ENCODE data around the gene SCOC.

The SCOC gene

DNA sequence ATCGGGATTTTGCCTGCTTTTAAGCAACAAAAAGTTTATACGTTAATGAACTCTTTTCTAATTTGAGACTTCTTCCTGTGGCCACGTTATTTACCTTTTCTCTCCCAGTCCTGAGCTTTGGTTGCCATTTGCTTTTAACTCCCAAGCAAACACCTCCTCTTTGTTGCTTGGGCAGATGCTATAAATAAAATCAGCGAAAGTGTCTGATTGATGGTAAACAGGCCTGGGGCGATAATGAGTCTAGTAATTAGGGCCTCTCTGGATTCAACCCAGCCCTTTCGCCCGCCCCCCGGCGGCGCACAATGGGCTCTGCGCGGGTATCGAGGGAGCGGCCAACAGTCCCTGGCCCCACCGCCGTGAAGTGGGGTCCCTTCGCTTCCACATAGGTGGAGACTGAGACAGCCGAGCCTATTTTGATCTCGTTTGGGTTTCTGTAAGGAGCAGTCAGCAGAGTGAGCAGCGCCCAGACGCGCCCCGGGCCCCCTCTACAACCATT is 53.2 kb downstream of the SCOC start:
- peak; percentile 6 for DNase-seq (ENCODE audit: low read depth, low spot score)
- Histone ChIP-seq H3K27me3 (ENCODE audit: insufficient read depth, insufficient read length) (no peaks in the 10 kb centered on the region), H3K4me3 (ENCODE audit: insufficient read length, low read depth) (peak overlapping the region; percentile 73), H3K9ac (ENCODE audit: insufficient read length, low read depth) (peak overlapping the region; percentile 89), H3K36me3 (ENCODE audit: insufficient read depth, insufficient read length, low read length) (no peaks in the 10 kb centered on the region), H3K4me1 (ENCODE audit: insufficient read depth, insufficient read length) (no peaks in the 10 kb centered on the region), H3K9me3 (ENCODE audit: insufficient read depth, low read length) (no peaks in the 10 kb centered on the region)
- TF ChIP-seq YY1 (IDR thresholded peaks at IDR 0.05; ENCODE audit: insufficient read depth, insufficient read length) (no peak), SUZ12 (IDR thresholded peaks at IDR 0.05; ENCODE audit: extremely low read depth, insufficient read depth, insufficient read length) (no peak), ZNF274 (IDR thresholded peaks at IDR 0.05; ENCODE audit: low read depth, low read length) (no peak)

DNA sequence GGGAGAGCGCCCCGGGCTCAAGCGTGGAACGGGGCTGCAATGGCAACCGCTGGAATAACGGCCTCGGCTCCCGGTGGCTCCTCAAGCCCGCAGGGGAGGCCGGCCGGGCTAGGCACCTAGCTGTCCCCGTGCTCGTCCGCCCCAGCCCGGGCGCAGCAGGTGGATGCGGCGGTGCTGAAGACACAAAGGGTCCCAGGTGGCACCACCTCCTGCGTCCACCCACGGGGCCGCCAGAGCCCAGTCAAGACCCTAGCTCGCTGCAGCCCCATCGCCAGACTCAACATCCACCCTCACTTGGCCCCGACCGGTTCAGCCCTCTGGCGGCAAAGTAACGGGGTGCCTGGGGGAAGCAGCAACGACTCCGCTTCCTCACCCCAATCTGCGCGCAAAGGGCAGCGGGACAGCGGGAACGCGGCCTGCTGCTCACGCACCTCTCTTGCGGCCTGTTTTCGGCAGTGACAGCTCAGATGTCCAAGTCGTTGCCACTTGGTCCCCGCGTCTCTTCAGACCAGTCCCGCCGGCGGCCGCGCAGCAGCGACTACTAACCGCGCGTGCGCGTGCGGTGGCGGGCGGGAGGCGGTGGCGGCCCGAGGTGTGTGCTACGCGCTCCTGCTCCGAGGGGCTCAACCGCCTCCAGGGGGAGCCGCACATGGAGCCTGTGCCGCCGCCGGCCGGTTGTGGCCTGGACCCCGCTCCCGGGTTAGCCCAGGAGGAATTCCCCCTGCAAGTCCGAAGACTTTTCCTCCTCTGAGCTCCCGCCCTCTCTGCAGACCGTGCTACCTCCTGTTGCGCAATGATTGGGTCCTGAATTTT is 53.9 kb downstream of the SCOC start, which contains the start of gene CLGN:
TSS of gene CLGN (minus strand) at position 543 of the 813 bp plus-strand sequence. CDS start 14,570 bp downstream, outside the sequence.
- H3K9ac ChIP-seq (ENCODE audit: insufficient read length, low read depth): peak within 1 kb of the TSS; percentile 89
- no peaks in the 10 kb centered on the region for H3K36me3 ChIP-seq (ENCODE audit: insufficient read depth, insufficient read length, low read length)
- H3K9me3 ChIP-seq (ENCODE audit: insufficient read depth, low read length): no peaks in the 10 kb centered on the region
- no peaks in the 10 kb centered on the region for H3K27me3 ChIP-seq (ENCODE audit: insufficient read depth, insufficient read length)
- no peaks in the 10 kb centered on the region for H3K4me1 ChIP-seq (ENCODE audit: insufficient read depth, insufficient read length)
- H3K4me3 ChIP-seq (ENCODE audit: insufficient read length, low read depth): peak within 1 kb of the TSS; percentile 73
- peak; percentile 75 for DNase-seq (ENCODE audit: low read depth, low spot score)
- TF ChIP-seq ZNF274 (IDR thresholded peaks at IDR 0.05; ENCODE audit: low read depth, low read length) (no peak), YY1 (IDR thresholded peaks at IDR 0.05; ENCODE audit: insufficient read depth, insufficient read length) (no peak), SUZ12 (IDR thresholded peaks at IDR 0.05; ENCODE audit: extremely low read depth, insufficient read depth, insufficient read length) (no peak)

DNA sequence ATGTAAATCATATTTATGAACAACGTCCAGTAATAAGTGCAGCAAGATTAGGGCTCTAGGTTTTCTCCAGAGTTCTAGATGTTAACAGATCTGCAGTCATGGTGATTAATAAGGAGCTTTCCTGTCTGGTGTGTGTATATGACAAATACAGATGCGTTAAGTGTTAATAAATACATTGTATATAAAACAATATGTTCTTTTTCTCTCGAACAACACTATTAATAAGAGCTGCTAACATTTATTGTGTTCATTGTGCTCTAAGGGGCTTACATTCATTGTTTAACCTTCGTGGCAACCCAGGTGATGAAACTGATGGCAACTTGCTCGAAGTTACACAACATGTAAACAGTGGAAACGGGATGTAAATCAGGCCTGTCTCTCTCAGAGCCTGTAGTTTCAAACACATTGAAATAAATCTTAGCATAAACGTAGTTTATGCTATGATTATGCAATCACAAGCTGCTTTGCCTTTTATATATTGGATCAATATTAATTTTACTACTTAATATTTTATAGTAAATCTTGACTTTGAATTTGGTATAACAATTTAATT is 54.5 kb downstream of the SCOC start:
- Histone ChIP-seq H3K36me3 (ENCODE audit: insufficient read depth, insufficient read length, low read length) (no peaks in the 10 kb centered on the region), H3K4me1 (ENCODE audit: insufficient read depth, insufficient read length) (no peaks in the 10 kb centered on the region), H3K9me3 (ENCODE audit: insufficient read depth, low read length) (no peaks in the 10 kb centered on the region), H3K9ac (ENCODE audit: insufficient read length, low read depth) (peak overlapping the region; percentile 89), H3K27me3 (ENCODE audit: insufficient read depth, insufficient read length) (no peaks in the 10 kb centered on the region), H3K4me3 (ENCODE audit: insufficient read length, low read depth) (peak overlapping the region; percentile 73)
- TF ChIP-seq ZNF274 (IDR thresholded peaks at IDR 0.05; ENCODE audit: low read depth, low read length) (no peak), SUZ12 (IDR thresholded peaks at IDR 0.05; ENCODE audit: extremely low read depth, insufficient read depth, insufficient read length) (no peak), YY1 (IDR thresholded peaks at IDR 0.05; ENCODE audit: insufficient read depth, insufficient read length) (no peak)
- no peak for DNase-seq (ENCODE audit: low read depth, low spot score)
